ENCODE measurements around the gene MCEMP1. TPM values are rescaled to one million over a fixed set of nuclear protein-coding genes. Genes with fewer than 3 reads are reported as not detected.
A peak's percentile ranks its signal among the peaks of the same experiment; 100 is the strongest.

Gene MCEMP1
- polyA plus RNA-seq, 3 donors from 2014 or later = 0.14 TPM; not detected in 2

DNA sequence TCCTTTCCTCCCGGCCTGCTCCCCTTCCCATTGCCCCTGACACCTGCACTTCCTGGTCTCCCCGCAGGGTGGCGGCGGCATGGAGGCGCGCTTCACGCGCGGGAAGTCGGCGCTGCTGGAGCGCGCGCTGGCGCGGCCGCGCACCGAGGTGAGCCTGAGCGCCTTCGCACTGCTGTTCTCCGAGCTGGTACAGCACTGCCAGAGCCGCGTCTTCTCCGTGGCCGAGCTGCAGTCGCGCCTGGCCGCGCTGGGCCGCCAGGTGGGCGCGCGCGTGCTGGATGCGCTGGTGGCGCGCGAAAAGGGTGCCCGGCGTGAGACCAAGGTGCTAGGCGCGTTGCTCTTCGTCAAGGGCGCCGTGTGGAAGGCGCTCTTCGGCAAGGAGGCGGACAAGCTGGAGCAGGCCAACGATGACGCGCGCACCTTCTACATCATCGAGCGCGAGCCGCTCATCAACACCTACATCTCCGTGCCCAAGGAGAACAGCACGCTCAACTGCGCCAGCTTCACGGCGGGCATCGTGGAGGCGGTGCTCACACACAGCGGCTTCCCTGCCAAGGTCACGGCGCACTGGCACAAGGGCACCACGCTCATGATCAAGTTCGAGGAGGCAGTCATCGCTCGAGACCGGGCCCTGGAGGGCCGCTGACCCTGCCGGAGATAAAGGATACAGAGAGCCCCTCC, 5.4 kb downstream of the MCEMP1 start:
- DNase-seq = no peak
- Mint-ChIP-seq H3K9me3 (peaks cover 0 to 1% (median 0%) of the 10 kb centered on the region in 6 donors), H3K36me3 (peaks cover 0 to 8% (median 3%) of the 10 kb centered on the region in 3 donors), H3K4me3 (peak overlapping the region; percentile 84 to 89 (median 88)), H3K27me3 (ENCODE audit: low read depth in 3 of 3) (peaks cover 18 to 24% (median 22%) of the 10 kb centered on the region in 3 donors), H3K27ac (peak overlapping the region in 2 of 6 donors; percentile 83 to 87), H3K4me1 (peaks cover 14 to 21% of the 10 kb centered on the region in 2 donors)

DNA sequence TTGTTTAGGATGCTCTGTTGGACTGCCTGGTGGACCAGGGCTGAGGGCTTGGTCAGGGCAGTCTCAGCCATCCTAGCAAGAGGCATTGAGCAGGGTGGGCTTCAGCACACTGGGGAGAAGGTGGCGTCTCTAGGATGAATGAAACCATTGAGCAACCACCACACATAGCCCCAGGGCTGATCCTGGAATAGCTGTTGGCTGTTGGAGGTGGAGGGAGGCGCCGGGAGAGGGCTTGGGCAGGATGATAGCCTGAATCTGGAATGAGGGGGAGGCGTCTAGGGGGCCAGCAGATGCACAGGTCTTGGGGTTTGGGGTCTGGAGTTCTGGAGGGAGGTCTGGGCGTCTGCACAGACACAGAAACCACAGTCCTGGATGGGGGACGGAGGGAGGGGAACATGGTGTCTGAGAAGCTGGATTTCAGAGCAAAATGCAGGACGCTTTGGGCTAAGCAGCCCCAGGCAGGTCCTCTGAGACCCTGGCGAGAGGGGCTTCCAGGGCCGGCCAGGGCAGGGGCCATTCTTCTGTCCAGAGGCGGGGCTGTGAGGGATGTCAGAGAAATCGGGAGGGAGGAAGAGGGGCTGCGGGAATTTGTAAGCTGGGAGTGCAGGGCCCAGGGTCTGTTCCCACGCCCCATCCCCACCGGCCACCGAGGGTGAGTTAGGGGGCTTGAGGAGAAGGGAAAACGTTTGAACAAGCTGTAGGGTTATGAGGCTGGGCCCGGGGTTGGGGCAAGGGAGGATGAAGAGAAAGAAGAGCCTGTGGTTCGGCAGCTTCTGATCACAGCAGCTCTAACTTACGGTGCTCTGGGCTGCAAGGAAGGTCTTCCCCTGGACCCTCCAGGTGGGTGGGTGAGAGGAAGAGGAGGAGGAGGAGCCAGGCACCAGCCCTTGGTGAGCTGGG, 8.9 kb downstream of the MCEMP1 start:
- no peak overlapping the region for H3K27ac Mint-ChIP-seq
- peaks cover 0 to 8% (median 3%) of the 10 kb centered on the region in 3 donors for H3K36me3 Mint-ChIP-seq
- H3K27me3 Mint-ChIP-seq (ENCODE audit: low read depth in 3 of 3) = peaks cover 12 to 39% (median 33%) of the 10 kb centered on the region in 3 donors
- peaks cover 0 to 1% (median 0%) of the 10 kb centered on the region in 6 donors for H3K9me3 Mint-ChIP-seq
- no peak overlapping the region for H3K4me3 Mint-ChIP-seq
- H3K4me1 Mint-ChIP-seq = peaks cover 7 to 14% of the 10 kb centered on the region in 2 donors
- DNase-seq = no peak

DNA sequence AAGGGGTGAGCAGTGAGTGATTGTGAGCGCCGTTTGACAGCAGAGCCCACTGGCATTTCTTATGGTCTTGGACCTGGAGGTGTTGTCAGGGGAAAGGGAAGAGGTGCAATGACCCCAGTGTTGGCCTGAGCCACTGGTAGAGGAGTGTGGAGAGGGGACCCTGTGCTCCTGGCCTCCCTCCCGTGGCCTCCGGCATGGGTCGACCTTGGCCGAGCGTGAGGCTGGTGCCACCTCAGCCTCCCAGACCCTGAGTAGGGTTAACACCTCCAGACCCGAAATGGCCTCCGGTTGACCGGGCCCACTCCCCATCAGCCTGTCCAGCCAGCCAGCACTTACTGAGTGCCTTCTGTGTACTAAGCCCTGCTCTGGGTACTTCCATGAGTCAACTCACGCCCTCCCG, 10.3 kb downstream of the MCEMP1 start:
- Mint-ChIP-seq H3K9me3 (peaks cover 0 to 1% (median 0%) of the 10 kb centered on the region in 6 donors), H3K36me3 (peaks cover 0 to 8% (median 0%) of the 10 kb centered on the region in 3 donors), H3K27me3 (ENCODE audit: low read depth in 3 of 3) (peaks cover 7 to 29% (median 25%) of the 10 kb centered on the region in 3 donors), H3K27ac (peak overlapping the region in 1 of 6 donors; percentile 60), H3K4me3 (no peak overlapping the region), H3K4me1 (peaks cover 0 to 8% of the 10 kb centered on the region in 2 donors)
- no peak for DNase-seq

DNA sequence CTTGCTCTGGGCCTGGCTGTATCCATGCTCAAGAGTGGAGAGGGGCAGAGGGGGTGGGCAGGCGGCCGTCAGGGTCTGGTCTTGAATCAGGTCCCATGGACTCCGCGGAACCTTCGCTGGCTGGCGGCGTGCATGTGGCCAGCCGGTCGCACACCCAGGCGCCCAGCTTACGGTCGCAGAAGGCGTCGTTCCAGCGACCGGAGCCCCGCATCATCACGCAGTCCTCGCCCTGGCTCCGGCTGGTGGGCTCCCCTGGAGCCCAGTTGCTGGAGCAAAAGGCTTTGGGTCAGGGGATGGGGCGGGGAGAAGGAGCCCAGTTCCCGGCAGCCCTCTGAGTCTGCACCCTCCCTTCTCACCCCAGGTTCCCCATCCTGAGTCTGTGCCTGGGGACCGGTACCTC, 12.3 kb downstream of the MCEMP1 start:
- peaks cover 0 to 3% (median 0%) of the 10 kb centered on the region in 3 donors for H3K36me3 Mint-ChIP-seq
- peaks cover 0 to 7% of the 10 kb centered on the region in 2 donors for H3K4me1 Mint-ChIP-seq
- no peak for DNase-seq
- H3K27me3 Mint-ChIP-seq (ENCODE audit: low read depth in 3 of 3) = peaks cover 7 to 33% (median 25%) of the 10 kb centered on the region in 3 donors
- H3K27ac Mint-ChIP-seq = peak overlapping the region in 2 of 6 donors; percentile 10 to 22
- H3K9me3 Mint-ChIP-seq = peaks cover 0 to 1% (median 0%) of the 10 kb centered on the region in 6 donors
- no peak overlapping the region for H3K4me3 Mint-ChIP-seq

DNA sequence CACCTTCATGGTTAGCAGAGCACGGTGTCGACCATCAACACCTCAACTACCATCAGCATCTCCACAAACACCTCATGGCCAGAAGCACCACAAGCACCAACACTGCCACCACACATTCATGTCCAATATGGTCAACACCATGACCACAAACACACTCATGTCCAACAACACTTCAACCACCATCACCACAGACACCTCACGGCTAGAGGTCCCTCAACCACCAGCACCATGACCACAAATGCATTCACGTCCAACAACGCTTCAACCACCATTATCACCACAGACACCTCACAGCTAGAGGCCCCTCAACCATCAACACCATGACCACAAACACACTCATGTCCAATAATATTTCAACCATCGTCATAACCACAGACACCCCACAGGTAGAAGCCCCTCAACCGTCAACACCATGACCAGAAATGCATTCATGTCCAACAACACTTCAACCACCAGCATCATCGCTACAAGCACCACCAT, 13.9 kb downstream of the MCEMP1 start:
- Mint-ChIP-seq H3K27ac (no peak overlapping the region), H3K27me3 (ENCODE audit: low read depth in 3 of 3) (peaks cover 14 to 48% (median 36%) of the 10 kb centered on the region in 3 donors), H3K4me1 (peaks cover 0 to 9% of the 10 kb centered on the region in 2 donors), H3K36me3 (no peaks in the 10 kb centered on the region), H3K4me3 (no peak overlapping the region), H3K9me3 (peaks cover 0 to 1% (median 0%) of the 10 kb centered on the region in 6 donors)
- peak; percentile 76 to 83 (median 81) for DNase-seq

DNA sequence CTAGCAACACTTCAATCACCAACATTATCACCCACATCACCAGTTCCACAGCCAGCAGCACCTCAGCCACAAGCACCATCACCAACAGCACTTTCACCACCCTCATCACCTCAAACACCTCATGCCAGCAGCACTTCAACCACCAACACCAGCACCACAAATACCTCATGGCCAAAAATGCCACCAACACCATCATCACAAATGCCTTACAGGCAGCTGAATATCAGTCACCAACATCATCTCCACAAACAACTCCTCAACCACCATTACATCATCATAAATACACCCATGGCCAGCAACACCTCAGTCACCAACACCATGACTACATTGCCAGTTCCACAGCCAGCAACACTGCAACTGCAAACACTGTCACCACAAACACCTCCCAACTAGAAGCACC, 14.6 kb downstream of the MCEMP1 start:
- Mint-ChIP-seq H3K27ac (no peak overlapping the region), H3K9me3 (peaks cover 0 to 1% (median 0%) of the 10 kb centered on the region in 6 donors), H3K4me1 (peaks cover 0 to 9% of the 10 kb centered on the region in 2 donors), H3K27me3 (ENCODE audit: low read depth in 3 of 3) (peaks cover 14 to 48% (median 40%) of the 10 kb centered on the region in 3 donors), H3K4me3 (no peak overlapping the region), H3K36me3 (no peaks in the 10 kb centered on the region)
- peak; percentile 71 to 77 (median 74) for DNase-seq

DNA sequence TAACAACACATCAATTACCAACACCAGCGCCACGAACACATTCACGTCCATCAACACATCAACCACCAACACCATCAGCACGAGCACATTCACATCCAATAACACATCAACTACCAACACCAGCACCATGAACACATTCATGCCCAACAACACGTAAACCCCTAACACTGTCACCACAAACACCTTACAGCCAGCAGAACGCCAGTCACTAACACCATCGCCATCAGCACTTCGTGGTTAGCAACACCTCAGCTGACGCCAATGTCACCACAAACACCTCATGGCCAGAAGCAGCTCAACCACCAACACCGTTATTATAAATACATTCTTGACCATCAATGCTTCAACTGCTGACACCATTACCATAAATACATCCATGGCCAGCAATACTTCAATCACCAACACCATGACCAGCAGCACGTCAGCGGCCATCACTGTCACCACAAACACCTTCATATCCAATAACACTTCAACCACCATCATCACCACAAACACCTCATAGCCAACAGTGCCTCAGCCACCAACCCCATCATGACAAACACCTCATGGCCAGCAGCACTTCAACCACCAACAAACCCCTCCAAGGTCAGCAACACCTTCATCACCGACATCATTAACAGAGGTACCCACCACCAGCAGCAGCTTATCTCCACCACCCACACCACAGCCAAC, 15.7 kb downstream of the MCEMP1 start:
- Mint-ChIP-seq H3K36me3 (no peaks in the 10 kb centered on the region), H3K27ac (no peak overlapping the region), H3K27me3 (ENCODE audit: low read depth in 3 of 3) (peaks cover 18 to 44% (median 37%) of the 10 kb centered on the region in 3 donors), H3K4me1 (peaks cover 0 to 9% of the 10 kb centered on the region in 2 donors), H3K4me3 (no peak overlapping the region), H3K9me3 (peaks cover 0 to 1% (median 0%) of the 10 kb centered on the region in 6 donors)
- DNase-seq = peak; percentile 78 to 82 (median 80)

DNA sequence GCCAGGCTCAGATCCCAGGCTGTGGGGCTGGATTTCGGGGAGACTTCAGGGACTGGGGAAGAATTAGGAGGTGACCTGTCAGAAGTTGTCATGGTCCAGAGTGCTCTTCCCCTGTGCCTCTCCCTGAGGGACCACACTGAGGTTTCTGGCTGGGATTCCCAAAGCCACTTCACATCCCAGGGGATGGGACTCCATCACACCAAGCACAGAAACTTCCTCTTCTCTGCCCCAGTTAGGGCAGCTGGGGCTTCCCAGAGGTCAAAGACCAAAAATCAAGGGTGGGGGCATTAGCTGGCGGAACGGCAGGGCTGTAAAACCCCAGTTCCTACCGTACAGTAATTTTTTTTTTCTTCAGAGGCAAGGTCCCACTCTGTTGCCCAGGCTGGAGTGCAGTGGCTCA, 17.6 kb downstream of the MCEMP1 start:
- Mint-ChIP-seq H3K27ac (peak overlapping the region in 3 of 6 donors; percentile 18 to 73 (median 54)), H3K4me3 (no peak overlapping the region), H3K9me3 (no peaks in the 10 kb centered on the region), H3K4me1 (peaks cover 0 to 9% of the 10 kb centered on the region in 2 donors), H3K36me3 (no peaks in the 10 kb centered on the region), H3K27me3 (ENCODE audit: low read depth in 3 of 3) (peaks cover 22 to 33% (median 27%) of the 10 kb centered on the region in 3 donors)
- no peak for DNase-seq

DNA sequence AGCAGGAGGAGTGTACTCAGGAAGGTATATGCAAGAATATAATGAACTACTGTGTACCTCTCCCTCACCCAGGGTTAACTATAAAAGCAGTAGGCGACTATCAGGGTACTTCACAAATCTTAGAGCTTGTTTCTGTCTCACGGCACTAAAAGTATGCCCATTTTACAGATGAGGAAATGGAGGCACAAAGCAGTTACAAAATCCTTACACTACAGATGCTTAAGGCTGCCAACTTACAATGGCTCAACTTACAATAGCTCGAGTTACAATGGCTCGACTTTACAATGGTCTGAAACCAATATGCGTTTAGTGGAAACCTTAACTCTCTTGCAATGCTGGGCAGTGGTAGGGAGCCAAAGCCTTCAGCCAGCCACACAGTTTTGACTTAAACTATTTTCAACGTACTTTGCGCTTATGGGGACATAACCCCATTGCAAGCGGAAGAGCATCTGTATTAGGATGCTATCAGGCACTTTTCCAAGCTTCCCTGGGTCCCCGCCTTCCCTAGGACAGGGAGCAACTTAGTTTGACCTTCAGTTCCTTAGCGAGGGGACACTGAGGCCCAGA, 20.9 kb downstream of the MCEMP1 start:
- Mint-ChIP-seq H3K27me3 (ENCODE audit: low read depth in 3 of 3) (peaks cover 19 to 33% (median 25%) of the 10 kb centered on the region in 3 donors), H3K4me1 (peaks cover 0 to 5% of the 10 kb centered on the region in 2 donors)

DNA sequence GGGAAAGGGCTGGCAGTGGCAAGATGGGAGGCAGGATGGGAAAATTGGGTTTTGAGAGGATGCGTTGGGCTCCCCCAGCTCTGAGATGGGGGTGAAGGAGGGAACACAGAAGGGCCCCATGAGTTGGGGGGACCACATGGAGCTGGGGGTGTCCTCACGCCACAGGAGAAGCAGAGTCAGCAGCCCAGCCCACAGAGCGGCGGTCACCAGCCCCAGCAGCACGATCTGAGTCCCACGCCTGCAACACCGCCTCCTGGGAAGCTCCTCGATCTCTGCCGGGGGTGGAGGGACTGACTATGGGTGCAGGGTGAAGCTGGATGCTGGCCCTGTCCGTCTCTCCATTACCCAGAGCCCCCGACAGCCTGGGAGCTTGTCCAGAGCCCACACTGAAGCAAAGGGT, 21.7 kb downstream of the MCEMP1 start:
- H3K4me1 Mint-ChIP-seq = peaks cover 0 to 2% of the 10 kb centered on the region in 2 donors
- no peak overlapping the region for H3K4me3 Mint-ChIP-seq
- DNase-seq = no peak
- H3K36me3 Mint-ChIP-seq = no peaks in the 10 kb centered on the region
- peaks cover 0 to 2% (median 0%) of the 10 kb centered on the region in 6 donors for H3K9me3 Mint-ChIP-seq
- peaks cover 19 to 33% (median 25%) of the 10 kb centered on the region in 3 donors for H3K27me3 Mint-ChIP-seq (ENCODE audit: low read depth in 3 of 3)
- H3K27ac Mint-ChIP-seq = no peak overlapping the region

More for the DNA sequence above, 20.9 kb downstream of the MCEMP1 start:
- Mint-ChIP-seq H3K4me3 (no peak overlapping the region), H3K9me3 (peaks cover 0 to 2% (median 0%) of the 10 kb centered on the region in 6 donors), H3K27ac (no peak overlapping the region), H3K36me3 (no peaks in the 10 kb centered on the region)
- DNase-seq = no peak

DNA sequence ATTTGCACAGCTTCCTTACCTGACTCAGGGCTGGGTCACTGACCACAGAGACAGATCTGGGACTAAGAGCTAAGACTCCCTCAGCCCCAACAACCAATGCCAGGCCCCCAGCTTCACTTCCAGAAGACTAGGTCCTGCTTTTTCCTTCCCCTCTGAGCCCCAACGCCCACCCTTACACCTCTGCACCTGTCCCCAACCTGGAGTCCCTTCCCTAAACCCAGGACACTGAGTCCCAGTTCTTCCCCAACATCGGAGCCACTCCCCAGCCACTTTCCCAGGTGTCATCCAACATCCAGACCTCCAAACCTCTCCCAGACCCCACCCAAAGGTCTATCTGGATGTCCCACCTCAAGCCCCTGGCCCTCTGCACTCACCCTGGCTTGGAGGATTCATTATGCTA, 22.1 kb downstream of the MCEMP1 start:
- Mint-ChIP-seq H3K4me3 (no peak overlapping the region), H3K4me1 (peaks cover 0 to 2% of the 10 kb centered on the region in 2 donors), H3K9me3 (peaks cover 0 to 2% (median 0%) of the 10 kb centered on the region in 6 donors), H3K36me3 (no peaks in the 10 kb centered on the region), H3K27me3 (ENCODE audit: low read depth in 3 of 3) (peaks cover 19 to 33% (median 25%) of the 10 kb centered on the region in 3 donors), H3K27ac (no peak overlapping the region)
- DNase-seq = no peak

DNA sequence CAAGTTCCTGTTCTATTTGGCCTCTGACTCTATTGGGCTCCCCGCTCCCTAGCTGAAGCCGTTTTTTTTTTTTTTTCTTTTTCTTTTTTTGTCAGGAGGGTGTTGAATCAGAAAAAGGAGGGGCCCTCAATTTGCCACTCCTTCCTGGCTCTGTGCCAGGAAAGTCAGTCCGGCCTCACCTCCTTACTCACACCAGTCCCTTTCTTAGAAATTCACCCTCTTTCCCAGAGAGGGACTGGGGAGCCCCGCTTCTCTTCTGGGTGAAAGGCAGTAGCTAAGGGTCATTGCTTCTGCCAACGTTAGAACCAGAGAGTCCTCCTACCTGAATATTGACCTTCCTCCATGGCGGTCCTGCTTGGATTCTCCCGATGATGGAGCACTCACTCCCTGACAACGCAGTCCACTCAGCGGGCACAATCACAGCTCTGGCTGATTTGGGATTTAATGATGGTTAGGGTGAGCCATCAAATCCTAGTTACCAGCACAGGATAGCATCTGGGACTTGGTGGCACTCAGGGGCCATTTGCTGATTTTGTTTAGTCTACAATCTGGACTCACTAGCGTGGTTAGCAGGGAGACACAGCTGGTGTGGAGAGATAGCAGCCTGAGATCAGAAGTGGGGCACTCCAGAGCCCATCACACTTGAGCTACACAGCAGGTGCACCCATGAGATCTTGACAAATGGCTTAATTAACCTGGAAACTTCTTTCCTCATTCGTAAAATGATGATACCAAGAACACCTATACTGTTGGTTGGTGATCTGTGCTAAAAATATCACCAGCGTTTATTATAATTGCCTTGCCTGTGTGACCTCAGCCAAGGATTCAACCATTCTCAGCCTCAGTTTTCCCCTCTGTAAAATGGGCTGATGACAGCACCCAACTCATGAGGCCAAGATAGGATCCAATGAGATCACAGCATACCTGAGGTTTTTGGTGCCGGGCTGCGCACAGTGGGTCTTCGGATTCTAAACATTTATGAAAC, 22.8 kb downstream of the MCEMP1 start:
- peaks cover 0 to 2% (median 0%) of the 10 kb centered on the region in 6 donors for H3K9me3 Mint-ChIP-seq
- DNase-seq = no peak
- no peak overlapping the region for H3K27ac Mint-ChIP-seq
- peaks cover 17 to 26% (median 24%) of the 10 kb centered on the region in 3 donors for H3K27me3 Mint-ChIP-seq (ENCODE audit: low read depth in 3 of 3)
- no peak overlapping the region for H3K4me3 Mint-ChIP-seq
- no peaks in the 10 kb centered on the region for H3K36me3 Mint-ChIP-seq
- H3K4me1 Mint-ChIP-seq = peaks cover 0 to 2% of the 10 kb centered on the region in 2 donors

All from immature natural killer cell (primary cell).